GM23338 (cell line): ENCODE data around the gene PRSS33. TPM values are rescaled to one million over a fixed set of nuclear protein-coding genes. Genes with fewer than 3 reads are reported as not detected.

Experiments
- ATAC-seq: fragments of 200-7000 bp; cut with Tn5 transposase; 3 replicates; pipeline ENCODE4 v1.9.1; 2020
- DNase-seq: peaks from one replicate; pipeline ENCODE4 v3.0.0-alpha.2; 2015; ENCODE audit warnings: low spot score
- H2AFZ ChIP-seq: fragments of 200-600 bp; sonication (generic); 2 replicates; pipeline ENCODE4 v1.8.0; 2016; ENCODE audit warnings: antibody characterized with exemption, mild to moderate bottlenecking, moderate library complexity
- H3F3A ChIP-seq: fragments of 200-600 bp; sonication (generic); replicated peaks from 2 replicates; pipeline ENCODE4 v1.8.0; 2017; ENCODE audit warnings: antibody characterized with exemption, mixed run types, low read depth
- H3K27ac ChIP-seq: fragments of 200-600 bp; sonication (generic); 2 replicates; pipeline ENCODE4 v1.6.1; 2016; ENCODE audit warnings: low read depth
- H3K27me3 ChIP-seq: fragments of 200-600 bp; sonication (generic); 2 replicates; pipeline ENCODE4 v1.8.0; 2016; ENCODE audit warnings: mild to moderate bottlenecking, mixed run types, moderate library complexity; ENCODE audit not compliant: insufficient read depth
- H3K36me3 ChIP-seq: fragments of 200-600 bp; sonication (generic); 2 replicates; pipeline ENCODE4 v1.8.0; 2016; ENCODE audit warnings: mild to moderate bottlenecking; ENCODE audit not compliant: insufficient read depth
- H3K4me1 ChIP-seq: fragments of 200-600 bp; sonication (generic); 2 replicates; pipeline ENCODE4 v1.8.0; 2016; ENCODE audit warnings: mild to moderate bottlenecking, moderate library complexity; ENCODE audit not compliant: insufficient read depth
- H3K4me2 ChIP-seq: fragments of 200-600 bp; sonication (generic); 2 replicates; pipeline ENCODE4 v1.7.1; 2017; ENCODE audit warnings: mixed run types
- H3K4me3 ChIP-seq: fragments of 200-600 bp; sonication (generic); 2 replicates; pipeline ENCODE4 v1.6.1; 2016; ENCODE audit warnings: mixed run types
- H3K79me2 ChIP-seq: fragments of 200-600 bp; sonication (generic); replicated peaks from 2 replicates; pipeline ENCODE4 v1.8.0; 2017; ENCODE audit warnings: mild to moderate bottlenecking; ENCODE audit not compliant: insufficient read depth
- H3K9me2 ChIP-seq: fragments of 200-600 bp; sonication (generic); 2 replicates; pipeline ENCODE4 v1.8.0; 2017; ENCODE audit not compliant: insufficient read depth
- H4K20me1 ChIP-seq: fragments of 200-600 bp; sonication (generic); replicated peaks from 2 replicates; pipeline ENCODE4 v1.8.0; 2017; ENCODE audit warnings: mild to moderate bottlenecking; ENCODE audit not compliant: insufficient read depth
- H3K27ac Mint-ChIP-seq: 2 replicates; pipeline ENCODE4 v1.8.0; 2020; ENCODE audit warnings: inconsistent platforms, mild to moderate bottlenecking, moderate library complexity, mixed read lengths
- H3K27me3 Mint-ChIP-seq: 3 replicates; pipeline ENCODE4 v1.8.0; 2022; ENCODE audit warnings: low read depth, mild to moderate bottlenecking, moderate library complexity, mixed read lengths, inconsistent platforms; ENCODE audit not compliant: insufficient read depth, poor library complexity
- H3K36me3 Mint-ChIP-seq: 3 replicates; pipeline ENCODE4 v1.8.0; 2021; ENCODE audit warnings: low read depth, mild to moderate bottlenecking, inconsistent platforms, moderate library complexity, mixed read lengths
- H3K4me1 Mint-ChIP-seq: 3 replicates; pipeline ENCODE4 v1.8.0; 2020; ENCODE audit warnings: mild to moderate bottlenecking, inconsistent platforms, mixed read lengths
- H3K4me3 Mint-ChIP-seq: 3 replicates; pipeline ENCODE4 v1.8.0; 2021; ENCODE audit warnings: moderate library complexity, mild to moderate bottlenecking, inconsistent platforms, mixed read lengths
- H3K9me3 Mint-ChIP-seq: 3 replicates; pipeline ENCODE4 v1.8.0; 2020; ENCODE audit warnings: moderate library complexity, mild to moderate bottlenecking, inconsistent platforms, mixed read lengths
- CTCF ChIP-seq, 2 experiments: fragments of 200-600 bp in 1 of 2; sonication (generic) in 1 of 2; conservative IDR thresholded peaks; 2 replicates each; pipeline versions ENCODE4 v1.5.1 to v1.6.1; 2016 to 2017; ENCODE audit warnings: antibody characterized with exemption in 2 of 2, low read depth in 2 of 2, mild to moderate bottlenecking in 2 of 2, moderate library complexity in 1 of 2
- ETS1 ChIP-seq: IDR thresholded peaks from 2 replicates; pipeline ENCODE4 v1.6.1; 2016; ENCODE audit warnings: antibody characterized with exemption
- EZH2 ChIP-seq: fragments of 200-600 bp; sonication (generic); IDR thresholded peaks from one replicate; pipeline ENCODE4 v1.8.0; 2017; ENCODE audit warnings: antibody characterized with exemption, mild to moderate bottlenecking, low read depth; ENCODE audit not compliant: unreplicated experiment
- EZH2phosphoT487 ChIP-seq: fragments of 200-600 bp; sonication (generic); IDR thresholded peaks from one replicate; pipeline ENCODE4 v1.8.1; 2018; ENCODE audit warnings: antibody characterized with exemption; ENCODE audit not compliant: unreplicated experiment
- POLR2AphosphoS5 ChIP-seq: IDR thresholded peaks from 2 replicates; pipeline ENCODE4 v1.6.1; 2016; ENCODE audit warnings: antibody characterized with exemption, low read depth
- REST ChIP-seq: IDR thresholded peaks from one replicate; pipeline ENCODE4 v1.6.1; 2018; ENCODE audit warnings: antibody characterized with exemption; ENCODE audit not compliant: unreplicated experiment
- STAT1 ChIP-seq: IDR thresholded peaks from one replicate; pipeline ENCODE4 v1.6.1; 2016; ENCODE audit warnings: antibody characterized with exemption; ENCODE audit not compliant: unreplicated experiment
- ZNF114 ChIP-seq: fragments of 250-450 bp; sonication (Bioruptor Pico); IDR thresholded peaks from 2 replicates; pipeline ENCODE4 v1.5.0; 2020; ENCODE audit warnings: mild to moderate bottlenecking, moderate library complexity
- ZNF331 ChIP-seq: fragments of 250-450 bp; sonication (Bioruptor Pico); IDR thresholded peaks from 2 replicates; pipeline ENCODE4 v1.5.0; 2020; ENCODE audit warnings: low read depth, mild to moderate bottlenecking, moderate library complexity
- ZNF462 ChIP-seq: fragments of 250-450 bp; sonication (Bioruptor Pico); IDR thresholded peaks from 2 replicates; pipeline ENCODE4 v1.5.0; 2020; ENCODE audit warnings: mild to moderate bottlenecking, moderate library complexity
- polyA plus RNA-seq: library from polyadenylated mRNA; unstranded; fragments of >200 nt; fragmentation: Nextera tagmentation; extraction: Ambion mirVana; gene quantifications from 2 replicates; pipeline ENCODE4 v1.2.1, GENCODE V29; 2016
- total RNA-seq: library from RNA; depleted of rRNA; stranded (reverse); fragments of >200 nt; shearing (Covaris generic); gene quantifications from 2 replicates; pipeline ENCODE4 v1.2.3, GENCODE V29; 2014

PRSS33 gene
- total and polyA plus RNA-seq, 2 experiments from 2014 or later = 0.24 to 1.4 TPM

- TF ChIP-seq CTCF (conservative IDR thresholded peaks at IDR 0.05; ENCODE audit: low read depth in 2 of 2) (no peak), POLR2AphosphoS5 (no peak), REST (no peak), ZNF114 (CRISPR knock-in tag) (no peak), ZNF331 (CRISPR knock-in tag) (no peak), EZH2phosphoT487 (no peak), EZH2 (no peak)
These were observed 34.3 kb upstream of the PRSS33 start (continued) for GRCh38 chr16:2821487-2822157.

- H3K4me3 Mint-ChIP-seq = no peak overlapping the region
- H4K20me1 ChIP-seq = no peaks in the 10 kb centered on the region
- H3K4me2 ChIP-seq = no peak overlapping the region
- no peaks in the 10 kb centered on the region for H3F3A ChIP-seq
- H3K9me3 Mint-ChIP-seq = no peaks in the 10 kb centered on the region
- no peak overlapping the region for H3K27ac ChIP-seq
- no peaks in the 10 kb centered on the region for H3K36me3 ChIP-seq
- H3K36me3 Mint-ChIP-seq = no peaks in the 10 kb centered on the region
- H3K27ac Mint-ChIP-seq = no peak overlapping the region
- H2AFZ ChIP-seq = no peak overlapping the region
- no peak overlapping the region for H3K4me3 ChIP-seq
- no peak for ATAC-seq
- no peaks in the 10 kb centered on the region for H3K4me1 ChIP-seq
- peaks cover 6% of the 10 kb centered on the region for H3K27me3 Mint-ChIP-seq
- no peaks in the 10 kb centered on the region for H3K9me2 ChIP-seq
- no peaks in the 10 kb centered on the region for H3K27me3 ChIP-seq
- no peak for DNase-seq
- H3K79me2 ChIP-seq = no peaks in the 10 kb centered on the region
- no peaks in the 10 kb centered on the region for H3K4me1 Mint-ChIP-seq
- TF ChIP-seq POLR2AphosphoS5 = no peak
- TF ChIP-seq STAT1 = no peak
- no peak for TF ChIP-seq ZNF462 (CRISPR knock-in tag)
- TF ChIP-seq ETS1 = no peak
These were observed 33.6 kb upstream of the PRSS33 start for GRCh38 chr16:2820836-2821486.
